Activated CD8-positive, alpha-beta memory T cell treated with anti-CD3 and anti-CD28 coated beads for 4 hours (primary cell): ENCODE results near the gene MED12L.

Experiments
- DNase-seq, 2 donors: peaks; one replicate each; pipeline ENCODE4 v3.0.0-alpha.2; 2020; ENCODE audit warnings: low read depth in 2 of 2

The MED12L gene

DNA sequence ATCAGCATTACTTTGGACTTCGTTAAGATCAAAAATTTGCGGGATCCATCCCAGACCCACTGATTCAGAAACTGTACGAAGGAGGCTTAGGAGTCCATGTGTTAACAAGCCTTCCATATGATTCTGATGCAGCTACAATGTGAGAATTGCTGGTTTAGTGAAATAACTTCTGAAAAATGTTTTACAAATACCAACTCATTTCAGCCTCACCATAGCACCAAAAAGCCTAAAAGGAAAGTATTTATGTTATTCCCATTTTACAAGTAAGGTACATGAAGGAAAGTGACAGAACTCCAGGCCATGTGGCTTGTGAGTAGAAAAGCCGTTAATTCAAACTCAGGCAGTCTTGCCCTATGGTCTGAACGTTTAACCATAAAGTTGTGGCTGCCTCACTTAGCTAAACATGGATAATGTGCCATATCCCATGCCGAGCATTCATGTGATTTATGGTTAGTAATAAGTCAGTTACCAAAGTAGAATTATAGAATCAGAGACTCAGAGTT is 376.9 kb downstream of the MED12L start:
- DNase-seq, result no peak

DNA sequence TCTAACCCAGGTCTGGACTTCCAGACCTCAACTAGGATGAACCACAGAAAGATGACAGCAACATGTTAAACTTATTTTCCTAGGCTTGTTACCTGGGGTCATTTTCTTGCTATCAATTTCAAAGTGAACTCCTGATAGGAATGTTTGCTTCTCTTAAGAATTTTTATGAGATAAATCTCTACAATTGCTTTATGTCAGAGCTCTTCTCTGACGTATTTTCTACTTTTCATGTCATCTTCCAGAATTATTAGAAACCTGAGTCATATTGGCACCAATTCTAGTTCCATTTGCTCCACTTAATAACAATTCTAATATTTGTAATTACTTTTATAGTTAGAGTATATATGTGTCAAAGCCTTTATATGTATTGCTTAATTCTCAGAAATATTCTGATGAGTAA is 377.5 kb downstream of the MED12L start:
- no peak for DNase-seq

- no peak for DNase-seq
These were observed 381.6 kb downstream of the MED12L start for GRCh38 chr3:151467069-151467468.

DNA sequence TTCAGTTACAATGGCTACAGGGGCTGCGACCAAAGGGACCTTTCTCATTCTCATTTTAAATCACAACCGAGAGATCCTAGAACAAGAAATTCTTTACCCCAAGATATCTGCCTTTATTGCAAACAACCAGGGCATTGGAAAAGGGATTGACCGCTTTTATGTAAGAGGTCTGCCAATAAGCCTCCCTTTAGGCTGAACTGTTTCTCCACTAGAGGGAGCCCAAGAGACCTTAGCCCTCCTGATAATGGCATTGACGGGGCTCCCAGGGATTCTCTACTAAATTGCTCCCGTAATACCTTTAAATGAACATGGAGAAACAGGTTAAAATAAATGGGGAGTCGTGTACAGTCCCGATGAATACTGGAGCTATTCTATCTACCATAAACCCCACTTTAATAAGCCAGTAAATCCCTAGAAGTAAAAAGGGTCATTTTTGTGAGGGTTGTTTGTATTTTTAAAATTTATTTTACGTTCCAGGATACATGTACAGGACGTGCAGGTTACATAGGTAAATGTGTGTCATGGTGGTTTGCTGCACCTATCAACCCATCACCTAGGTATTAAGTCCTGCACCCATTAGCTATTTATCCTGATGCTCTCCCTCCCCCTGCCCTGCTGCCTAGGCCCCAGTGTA is 382.9 kb downstream of the MED12L start:
- no peak for DNase-seq

DNA sequence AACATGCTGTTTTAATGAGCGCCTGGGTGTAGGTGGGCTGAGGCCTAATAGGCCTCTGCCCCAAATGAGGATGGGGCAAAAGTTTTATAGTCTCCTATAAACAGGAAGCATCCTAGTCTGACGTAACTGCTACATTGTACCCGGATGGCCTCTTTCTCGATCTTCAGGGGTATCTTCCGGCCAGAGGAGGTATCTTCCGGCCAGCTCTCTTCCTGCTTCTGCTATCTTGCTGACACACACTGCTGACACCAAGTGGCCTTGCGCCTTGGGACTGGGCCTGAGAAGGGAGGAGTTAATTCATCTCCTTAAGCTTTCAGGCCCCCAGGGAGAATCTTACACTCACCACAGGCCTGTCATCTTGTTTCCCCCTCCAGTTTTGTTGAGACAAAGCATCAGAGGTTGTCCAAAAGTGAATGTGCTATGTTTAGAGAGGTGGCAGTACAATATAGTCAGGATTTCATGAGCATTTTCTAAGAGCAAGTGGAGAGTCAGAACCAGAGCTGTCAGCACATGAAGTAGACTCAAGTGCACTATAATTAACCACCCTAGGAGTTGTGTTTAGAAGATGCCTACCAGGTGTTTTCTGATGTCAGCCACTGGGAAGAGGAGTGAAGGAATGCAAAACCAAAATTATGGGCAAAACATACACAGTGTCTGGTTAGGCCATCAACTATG is 391.0 kb downstream of the MED12L start:
- DNase-seq, result no peak

DNA sequence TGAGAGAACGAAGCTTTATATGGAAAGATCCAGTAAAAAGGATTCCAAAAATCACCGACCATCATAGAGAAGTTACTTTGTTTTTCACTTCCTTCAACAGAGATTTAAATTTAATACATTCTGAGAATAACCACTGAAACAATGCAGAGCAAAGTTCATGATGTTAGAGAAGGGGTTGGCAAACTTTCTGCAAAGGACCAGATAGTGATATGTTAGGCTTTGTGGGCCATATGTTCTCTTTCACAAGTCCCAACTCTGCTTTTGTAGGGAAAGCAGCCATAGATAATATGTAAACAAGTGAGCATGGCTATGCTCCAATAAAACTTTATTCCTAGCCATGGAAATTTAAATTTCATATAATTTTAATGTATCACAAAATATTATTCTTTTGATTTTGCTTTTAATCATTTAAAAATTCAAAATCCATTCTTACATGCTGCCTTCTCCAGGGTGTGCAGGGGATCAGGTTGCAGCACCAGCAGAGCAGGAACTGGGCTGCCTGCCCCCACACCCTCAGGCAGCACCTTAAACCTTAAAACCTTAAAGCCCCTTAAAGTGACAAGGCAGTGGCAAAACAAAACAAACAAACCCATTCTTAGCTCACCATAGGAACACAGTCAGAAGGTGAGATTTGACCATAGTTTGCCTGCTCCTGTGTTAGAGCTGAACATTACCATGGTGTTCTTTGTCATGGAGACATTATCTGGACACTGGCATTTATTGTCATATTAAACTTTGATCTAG is 392.3 kb downstream of the MED12L start:
- no peak for DNase-seq

- DNase-seq, result no peak
These were observed 392.9 kb downstream of the MED12L start for GRCh38 chr3:151478335-151478697.

DNA sequence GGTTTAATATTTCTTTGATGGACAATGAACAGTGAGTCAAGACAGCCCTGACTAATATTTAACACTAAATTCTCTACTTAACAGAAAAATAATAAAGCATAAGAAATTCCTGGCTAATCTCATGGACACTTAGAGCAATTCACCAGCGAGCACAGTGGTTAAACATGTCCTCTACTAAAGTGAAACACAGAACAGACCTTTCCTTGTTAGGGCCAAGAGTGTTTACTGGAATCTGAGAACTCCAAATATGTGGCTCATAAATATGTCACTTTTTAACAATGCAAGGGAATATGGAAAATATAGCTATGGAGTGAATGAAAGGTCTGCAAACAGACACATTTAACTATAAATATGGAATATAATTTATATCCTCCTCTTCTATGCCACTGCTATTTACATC is 394.0 kb downstream of the MED12L start:
- DNase-seq, result no peak

GRCh38 chr3:151480492-151480891 is 395.0 kb downstream of the MED12L start:
- no peak for DNase-seq

GRCh38 chr3:151483488-151483887 is 398.0 kb downstream of the MED12L start:
- no peak for DNase-seq

- DNase-seq, result no peak
These were observed 398.6 kb downstream of the MED12L start for GRCh38 chr3:151483961-151484520.
